GM12878 (cell line): ENCODE measurements around the gene ARL10. TPM values are rescaled to one million over a fixed set of nuclear protein-coding genes. Genes with fewer than 3 reads are reported as not detected.

Source experiments
- BRCA1 ChIP-seq: IDR thresholded peaks from 2 replicates; pipeline ENCODE4 v1.6.1; 2011; ENCODE audit warnings: low read depth, low read length, improper control_type of control experiment
- CBX3 ChIP-seq: fragments of 200-600 bp; sonication (generic); IDR thresholded peaks from 2 replicates; pipeline ENCODE4 v1.6.1; 2016; ENCODE audit warnings: low read depth, borderline replicate concordance
- CBX5 ChIP-seq: sonication (generic); IDR thresholded peaks from 2 replicates; pipeline ENCODE4 v1.6.1; 2016; ENCODE audit warnings: low read depth, moderate library complexity, mild to moderate bottlenecking, inconsistent platforms
- CREB1 ChIP-seq: IDR thresholded peaks from 2 replicates; pipeline ENCODE4 v1.6.1; 2012; ENCODE audit warnings: low read depth, mild to moderate bottlenecking, inconsistent platforms
- CREM ChIP-seq: IDR thresholded peaks from 2 replicates; pipeline ENCODE4 v1.6.1; 2014; ENCODE audit warnings: antibody characterized with exemption, low read depth
- DPF2 ChIP-seq: fragments of 450-650 bp; IDR thresholded peaks from 2 replicates; pipeline ENCODE4 v1.6.1; 2017; ENCODE audit warnings: mild to moderate bottlenecking
- EED ChIP-seq: sonication (generic); IDR thresholded peaks from 2 replicates; pipeline ENCODE4 v1.6.1; 2016; ENCODE audit warnings: antibody characterized with exemption, low read depth
- KAT2A ChIP-seq: conservative IDR thresholded peaks from 2 replicates; pipeline ENCODE4 v1.6.1; 2011; ENCODE audit warnings: low read depth, low read length; ENCODE audit not compliant: control insufficient read depth
- MEF2B ChIP-seq: fragments of 450-650 bp; IDR thresholded peaks from 2 replicates; pipeline ENCODE4 v1.6.1; 2018; ENCODE audit warnings: mild to moderate bottlenecking, moderate library complexity; ENCODE audit not compliant: partially characterized antibody, poor library complexity, severe bottlenecking
- MTA3 ChIP-seq: IDR thresholded peaks from 2 replicates; pipeline ENCODE4 v1.6.1; 2012; ENCODE audit warnings: low read length, inconsistent platforms, borderline replicate concordance
- NBN ChIP-seq: fragments of 450-650 bp; IDR thresholded peaks from 2 replicates; pipeline ENCODE4 v1.6.1; 2016
- NFIC ChIP-seq: IDR thresholded peaks from 2 replicates; pipeline ENCODE4 v1.6.1; 2012; ENCODE audit warnings: low read depth, mild to moderate bottlenecking, inconsistent platforms, low read length, moderate library complexity
- PAX8 ChIP-seq: fragments of 450-650 bp; IDR thresholded peaks from 2 replicates; pipeline ENCODE4 v1.6.1; 2017; ENCODE audit warnings: mild to moderate bottlenecking, moderate library complexity
- POLR2AphosphoS2 ChIP-seq: IDR thresholded peaks from 2 replicates; pipeline ENCODE4 v1.6.1; 2011; ENCODE audit warnings: low read depth, mild to moderate bottlenecking, low read length, improper control_type of control experiment, moderate library complexity
- RAD51 ChIP-seq: fragments of 450-650 bp; IDR thresholded peaks from 2 replicates; pipeline ENCODE4 v1.6.1; 2016; ENCODE audit warnings: moderate library complexity, mild to moderate bottlenecking, inconsistent platforms
- SMAD1 ChIP-seq: fragments of 450-650 bp; IDR thresholded peaks from 2 replicates; pipeline ENCODE4 v1.6.1; 2018; ENCODE audit warnings: mild to moderate bottlenecking, low read depth; ENCODE audit not compliant: partially characterized antibody
- SUZ12 ChIP-seq: fragments of 200-600 bp; sonication (generic); IDR thresholded peaks from one replicate; pipeline ENCODE4 v1.6.1; 2018; ENCODE audit warnings: antibody characterized with exemption, mild to moderate bottlenecking; ENCODE audit not compliant: unreplicated experiment
- ZNF622 ChIP-seq: fragments of 450-650 bp; IDR thresholded peaks from 2 replicates; pipeline ENCODE4 v1.6.1; 2017; ENCODE audit warnings: mild to moderate bottlenecking, inconsistent platforms
- polyA plus RNA-seq, 11 experiments: library from polyadenylated mRNA; depleted of rRNA in 4 of 11; unstranded in 6 of 11; stranded (reverse) in 5 of 11; fragments of >200 nt; fragmentation: Nextera tagmentation in 4 of 11; fragmentation: Illumina TruSeq in 1 of 11; extraction: Ambion mirVana in 4 of 11; extraction: Trizol in 1 of 11; gene quantifications; 1 replicate in 1 of 11; 2 replicates in 10 of 11; pipeline versions ENCODE4 v1.2.1 to v1.2.3, GENCODE V29; 2011 to 2016; ENCODE audit warnings: inconsistent platforms in 2 of 11, missing spikeins in 2 of 11, low read depth in 1 of 11
- total RNA-seq, 4 experiments: library from RNA; depleted of rRNA in 3 of 4; stranded (reverse); fragments of >200 nt in 3 of 4; fragmentation: Illumina TruSeq in 1 of 4; extraction: Trizol in 1 of 4; gene quantifications; 2 replicates each; pipeline versions ENCODE4 v1.2.1 to v1.2.3, GENCODE V29; 2013 to 2021
- TF ChIP-seq, protein P1 (sequence below): IDR thresholded peaks from 2 replicates; pipeline ENCODE4 v1.6.1; 2012; ENCODE audit warnings: improper control_type of control experiment, low read depth, low read length; ENCODE audit not compliant: insufficient replicate concordance
- TF ChIP-seq, protein P2 (sequence below): IDR thresholded peaks from 2 replicates; pipeline ENCODE4 v1.6.1; 2011; ENCODE audit warnings: low read depth, mild to moderate bottlenecking, low read length, moderate library complexity, borderline replicate concordance; ENCODE audit errors: extremely low read depth
- TF ChIP-seq, protein P3 (sequence below): fragments of 450-650 bp; formaldehyde crosslinking; IDR thresholded peaks from 2 replicates; pipeline ENCODE4 v1.5.0; 2022; ENCODE audit warnings: mild to moderate bottlenecking, missing genetic modification characterization

The ARL10 gene
- total and polyA plus RNA-seq, 10 of the 15 experiments (the other 5 are each of a cell fraction or from before 2014, with no cell fraction given): 0.44 to 6.4 (median 2.4) TPM

DNA sequence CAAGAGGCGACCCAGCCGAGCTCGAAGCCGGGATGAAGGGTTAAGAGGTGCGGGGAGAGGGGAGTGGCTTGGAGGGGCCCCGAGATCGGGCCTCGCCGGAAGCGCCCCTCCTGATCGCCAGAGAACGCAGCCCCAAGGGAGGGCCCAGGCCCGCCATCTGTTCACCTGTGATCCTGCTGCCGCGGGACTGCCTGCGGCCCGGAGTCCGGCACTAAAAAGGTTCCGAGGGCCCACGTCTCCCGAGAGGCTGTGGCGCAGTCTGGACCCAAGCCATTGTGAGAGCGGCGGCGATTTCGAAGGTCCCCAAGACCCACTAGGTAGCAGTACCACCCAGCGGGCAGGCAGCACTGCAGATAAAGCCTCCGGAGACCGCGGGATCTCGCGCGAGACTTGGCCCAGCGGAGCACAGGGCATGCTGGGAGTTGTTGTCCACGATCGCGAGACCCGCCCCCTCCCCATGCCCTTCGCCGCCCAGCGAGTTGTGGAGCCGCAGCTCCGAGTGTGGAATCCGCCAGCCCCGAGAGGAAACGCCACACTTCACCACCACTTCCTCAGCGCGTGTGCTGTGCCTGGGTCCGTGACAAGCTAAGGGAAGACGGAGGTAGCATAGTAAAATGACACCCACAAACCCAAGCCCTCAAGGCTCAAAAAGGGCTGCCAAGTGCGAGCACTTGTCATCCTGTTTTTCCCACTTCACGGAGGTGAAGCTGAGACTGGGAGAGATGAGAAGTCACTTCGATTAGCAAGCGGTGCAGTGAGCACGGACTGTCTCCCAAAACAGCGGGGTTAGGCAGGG is 3.7 kb upstream of the ARL10 start, which contains the start of gene KIAA1191 (continued):
- TF ChIP-seq NFIC: no peak
- peak; percentile 79; the same call in 1 of the 2 replicates for TF ChIP-seq NBN
- TF ChIP-seq, protein P1, sequence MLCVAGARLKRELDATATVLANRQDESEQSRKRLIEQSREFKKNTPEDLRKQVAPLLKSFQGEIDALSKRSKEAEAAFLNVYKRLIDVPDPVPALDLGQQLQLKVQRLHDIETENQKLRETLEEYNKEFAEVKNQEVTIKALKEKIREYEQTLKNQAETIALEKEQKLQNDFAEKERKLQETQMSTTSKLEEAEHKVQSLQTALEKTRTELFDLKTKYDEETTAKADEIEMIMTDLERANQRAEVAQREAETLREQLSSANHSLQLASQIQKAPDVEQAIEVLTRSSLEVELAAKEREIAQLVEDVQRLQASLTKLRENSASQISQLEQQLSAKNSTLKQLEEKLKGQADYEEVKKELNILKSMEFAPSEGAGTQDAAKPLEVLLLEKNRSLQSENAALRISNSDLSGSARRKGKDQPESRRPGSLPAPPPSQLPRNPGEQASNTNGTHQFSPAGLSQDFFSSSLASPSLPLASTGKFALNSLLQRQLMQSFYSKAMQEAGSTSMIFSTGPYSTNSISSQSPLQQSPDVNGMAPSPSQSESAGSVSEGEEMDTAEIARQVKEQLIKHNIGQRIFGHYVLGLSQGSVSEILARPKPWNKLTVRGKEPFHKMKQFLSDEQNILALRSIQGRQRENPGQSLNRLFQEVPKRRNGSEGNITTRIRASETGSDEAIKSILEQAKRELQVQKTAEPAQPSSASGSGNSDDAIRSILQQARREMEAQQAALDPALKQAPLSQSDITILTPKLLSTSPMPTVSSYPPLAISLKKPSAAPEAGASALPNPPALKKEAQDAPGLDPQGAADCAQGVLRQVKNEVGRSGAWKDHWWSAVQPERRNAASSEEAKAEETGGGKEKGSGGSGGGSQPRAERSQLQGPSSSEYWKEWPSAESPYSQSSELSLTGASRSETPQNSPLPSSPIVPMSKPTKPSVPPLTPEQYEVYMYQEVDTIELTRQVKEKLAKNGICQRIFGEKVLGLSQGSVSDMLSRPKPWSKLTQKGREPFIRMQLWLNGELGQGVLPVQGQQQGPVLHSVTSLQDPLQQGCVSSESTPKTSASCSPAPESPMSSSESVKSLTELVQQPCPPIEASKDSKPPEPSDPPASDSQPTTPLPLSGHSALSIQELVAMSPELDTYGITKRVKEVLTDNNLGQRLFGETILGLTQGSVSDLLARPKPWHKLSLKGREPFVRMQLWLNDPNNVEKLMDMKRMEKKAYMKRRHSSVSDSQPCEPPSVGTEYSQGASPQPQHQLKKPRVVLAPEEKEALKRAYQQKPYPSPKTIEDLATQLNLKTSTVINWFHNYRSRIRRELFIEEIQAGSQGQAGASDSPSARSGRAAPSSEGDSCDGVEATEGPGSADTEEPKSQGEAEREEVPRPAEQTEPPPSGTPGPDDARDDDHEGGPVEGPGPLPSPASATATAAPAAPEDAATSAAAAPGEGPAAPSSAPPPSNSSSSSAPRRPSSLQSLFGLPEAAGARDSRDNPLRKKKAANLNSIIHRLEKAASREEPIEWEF: no peak
- TF ChIP-seq PAX8: no peak
- peak; percentile 93 for TF ChIP-seq MEF2B
- peak; percentile 47 for TF ChIP-seq CREB1
- TF ChIP-seq DPF2: peak; percentile 58
- peak; percentile 88 for TF ChIP-seq BRCA1
- TF ChIP-seq CBX3: no peak
- TF ChIP-seq, protein P2, sequence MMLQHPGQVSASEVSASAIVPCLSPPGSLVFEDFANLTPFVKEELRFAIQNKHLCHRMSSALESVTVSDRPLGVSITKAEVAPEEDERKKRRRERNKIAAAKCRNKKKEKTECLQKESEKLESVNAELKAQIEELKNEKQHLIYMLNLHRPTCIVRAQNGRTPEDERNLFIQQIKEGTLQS: no peak
- TF ChIP-seq CREM: peak; percentile 73
- no peak for TF ChIP-seq KAT2A
- no peak for TF ChIP-seq SMAD1
- TF ChIP-seq ZNF622: no peak
- peak; percentile 20; the same call in 1 of the 2 replicates for TF ChIP-seq EED
- no peak for TF ChIP-seq CBX5
- TF ChIP-seq, protein P3, sequence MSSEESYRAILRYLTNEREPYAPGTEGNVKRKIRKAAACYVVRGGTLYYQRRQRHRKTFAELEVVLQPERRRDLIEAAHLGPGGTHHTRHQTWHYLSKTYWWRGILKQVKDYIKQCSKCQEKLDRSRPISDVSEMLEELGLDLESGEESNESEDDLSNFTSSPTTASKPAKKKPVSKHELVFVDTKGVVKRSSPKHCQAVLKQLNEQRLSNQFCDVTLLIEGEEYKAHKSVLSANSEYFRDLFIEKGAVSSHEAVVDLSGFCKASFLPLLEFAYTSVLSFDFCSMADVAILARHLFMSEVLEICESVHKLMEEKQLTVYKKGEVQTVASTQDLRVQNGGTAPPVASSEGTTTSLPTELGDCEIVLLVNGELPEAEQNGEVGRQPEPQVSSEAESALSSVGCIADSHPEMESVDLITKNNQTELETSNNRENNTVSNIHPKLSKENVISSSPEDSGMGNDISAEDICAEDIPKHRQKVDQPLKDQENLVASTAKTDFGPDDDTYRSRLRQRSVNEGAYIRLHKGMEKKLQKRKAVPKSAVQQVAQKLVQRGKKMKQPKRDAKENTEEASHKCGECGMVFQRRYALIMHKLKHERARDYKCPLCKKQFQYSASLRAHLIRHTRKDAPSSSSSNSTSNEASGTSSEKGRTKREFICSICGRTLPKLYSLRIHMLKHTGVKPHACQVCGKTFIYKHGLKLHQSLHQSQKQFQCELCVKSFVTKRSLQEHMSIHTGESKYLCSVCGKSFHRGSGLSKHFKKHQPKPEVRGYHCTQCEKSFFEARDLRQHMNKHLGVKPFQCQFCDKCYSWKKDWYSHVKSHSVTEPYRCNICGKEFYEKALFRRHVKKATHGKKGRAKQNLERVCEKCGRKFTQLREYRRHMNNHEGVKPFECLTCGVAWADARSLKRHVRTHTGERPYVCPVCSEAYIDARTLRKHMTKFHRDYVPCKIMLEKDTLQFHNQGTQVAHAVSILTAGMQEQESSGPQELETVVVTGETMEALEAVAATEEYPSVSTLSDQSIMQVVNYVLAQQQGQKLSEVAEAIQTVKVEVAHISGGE (CRISPR knock-in tag): no peak
- TF ChIP-seq RAD51: no peak
- TF ChIP-seq MTA3: no peak
- peak; percentile 80; the same call in 1 of the 2 replicates for TF ChIP-seq POLR2AphosphoS2
- TF ChIP-seq SUZ12: no peak
